Measurements from ENCODE around the gene ASB15. TPM values are rescaled to one million over a fixed set of nuclear protein-coding genes. Genes with fewer than 3 reads are reported as not detected.

The ASB15 gene
- total and polyA plus RNA-seq, 2 of the 8 experiments (the other 6 are each of a cell fraction or from before 2014, with no cell fraction given), result not detected

GRCh38 chr7:123679614-123680013, 78.0 kb downstream of the ASB15 start:
- H2AFZ ChIP-seq (ENCODE audit: low read length), result no peak overlapping the region
- H3K4me1 ChIP-seq (replicated peaks in 1 of 4; ENCODE audit: control insufficient read depth in 3 of 4, insufficient read depth in 4 of 4, low read length in 3 of 4), result no peaks in the 10 kb centered on the region
- no peak overlapping the region for H3K14ac ChIP-seq (ENCODE audit: insufficient read length)
- FAIRE-seq (no peak), DNase-seq (ENCODE audit: low read depth in 1 of 2, low spot score in 2 of 2) (no peak)
- H3K23me2 ChIP-seq (ENCODE audit: low read depth, low read length), result no peaks in the 10 kb centered on the region
- no peak overlapping the region for H2BK20ac ChIP-seq (ENCODE audit: low read length)
- H3K27me3 ChIP-seq (replicated peaks in 1 of 4; ENCODE audit: control insufficient read depth in 3 of 4, extremely low read depth in 1 of 4, insufficient read depth in 3 of 4, low read length in 3 of 4), result peaks cover 0 to 1% (median 0%) of the 10 kb centered on the region in 4 experiments; a peak in 1 of 7 replicates
- ChIA-PET POLR2A (ENCODE audit: partially characterized antibody) (interaction anchor here (0.8 to 1.2 kb wide), 2 partner anchors 10 to 12 kb away, joined by 3 to 4 read pairs; no protein-coding TSS in a partner anchor), CTCF (ENCODE audit: partially characterized antibody) (interaction anchor here (0.6 to 1.1 kb wide), 3 partner anchors 47 to 282 kb away, joined by 3 to 4 read pairs (median 3); no protein-coding TSS in a partner anchor)
- 96% methylated on average over 3 of the region's 3 CpGs; no CpG with 5 or more reads in 1 of the 2 experiments for WGBS, 2 experiments (ENCODE audit: extremely low coverage in 1 of 2, insufficient coverage in 1 of 2, insufficient read length in 1 of 2, insufficient replicate concordance in 2 of 2, low coverage in 1 of 2, low lambda C conversion rate in 2 of 2, missing lambda C conversion rate in 1 of 2)
- H4K5ac ChIP-seq (ENCODE audit: insufficient read length, low read depth, low read length), result no peak overlapping the region
- no peak overlapping the region for H2BK12ac ChIP-seq (ENCODE audit: low read depth, low read length)
- no peak overlapping the region for H3K23ac ChIP-seq (ENCODE audit: insufficient read length)
- H3K4ac ChIP-seq (replicated peaks; ENCODE audit: insufficient read length, low read depth, low read length), result no peak overlapping the region
- H4K91ac ChIP-seq (replicated peaks; ENCODE audit: insufficient read length, low read length), result no peak overlapping the region
- no peak overlapping the region for H2BK5ac ChIP-seq (ENCODE audit: low read depth, low read length)
- H2BK15ac ChIP-seq (ENCODE audit: low read length), result no peak overlapping the region
- no peaks in the 10 kb centered on the region for H4K20me1 ChIP-seq (replicated peaks in 1 of 2; ENCODE audit: control insufficient read depth in 1 of 2, insufficient read depth in 2 of 2, low read length in 2 of 2)
- no peak overlapping the region for H3K27ac ChIP-seq (ENCODE audit: low read depth, low read length)
- H3K79me1 ChIP-seq (ENCODE audit: low read depth, low read length), result no peaks in the 10 kb centered on the region
- no peak overlapping the region for H2AK5ac ChIP-seq (ENCODE audit: low read depth, low read length)
- H3K4me3 ChIP-seq (ENCODE audit: extremely low read depth in 1 of 4, insufficient read depth in 2 of 4, low read depth in 3 of 4, low read length in 4 of 4), result no peak overlapping the region
- H3K4me2 ChIP-seq (ENCODE audit: insufficient read depth in 1 of 2, low read depth in 2 of 2, low read length in 2 of 2), result no peak overlapping the region
- H3K36me3 ChIP-seq (ENCODE audit: control insufficient read depth in 2 of 4, insufficient read depth in 4 of 4, low read length in 3 of 4), result peaks cover 0 to 23% (median 4%) of the 10 kb centered on the region in 4 experiments; a peak in 3 of 8 replicates
- no peak overlapping the region for H3K18ac ChIP-seq (ENCODE audit: extremely low read depth, low read length)
- no peak overlapping the region for H3K56ac ChIP-seq (replicated peaks; ENCODE audit: insufficient read length, low read depth, low read length)
- no peak overlapping the region for H2BK120ac ChIP-seq (replicated peaks; ENCODE audit: low read depth, low read length)
- no peak overlapping the region for H4K8ac ChIP-seq (ENCODE audit: extremely low read depth, insufficient read depth, low read length)
- H3K9me3 ChIP-seq (ENCODE audit: insufficient read depth in 2 of 2, low read depth in 1 of 2, low read length in 1 of 2), result no peaks in the 10 kb centered on the region
- H3K79me2 ChIP-seq (ENCODE audit: control insufficient read depth in 1 of 2, insufficient read depth in 2 of 2, low read length in 2 of 2), result no peaks in the 10 kb centered on the region
- H3K9ac ChIP-seq (replicated peaks in 1 of 4; ENCODE audit: extremely low read depth in 1 of 4, low read depth in 3 of 4, low read length in 3 of 4), result no peak overlapping the region
- no peak for TF ChIP-seq ASH2L (IDR thresholded peaks at IDR 0.05; ENCODE audit: low read length)
- TF ChIP-seq FOSL1 (IDR thresholded peaks at IDR 0.05; ENCODE audit: insufficient read depth, low read depth, low read length), result no peak
- TF ChIP-seq BCL11A (IDR thresholded peaks at IDR 0.05; ENCODE audit: low read depth in 2 of 2, low read length in 2 of 2), result no peak
- TF ChIP-seq RAD21 (IDR thresholded peaks at IDR 0.05 in 1 of 2, conservative IDR thresholded peaks at IDR 0.05 in 1 of 2; ENCODE audit: low read depth in 2 of 2, low read length in 2 of 2), result no peak
- no peak for TF ChIP-seq RXRA (IDR thresholded peaks at IDR 0.05; ENCODE audit: insufficient read depth, low read depth, low read length)
- TF ChIP-seq TAF1 (IDR thresholded peaks at IDR 0.05; ENCODE audit: low read depth, low read length), result no peak
- no peak for TF ChIP-seq GABPA (IDR thresholded peaks at IDR 0.05; ENCODE audit: borderline replicate concordance, insufficient read depth, low read length)
- no peak for TF ChIP-seq ZNF274 (IDR thresholded peaks at IDR 0.05; ENCODE audit: borderline replicate concordance, extremely low read depth, low read length)
- TF ChIP-seq SP2 (IDR thresholded peaks at IDR 0.05; ENCODE audit: low read length), result no peak
- TF ChIP-seq PHF8 (conservative IDR thresholded peaks at IDR 0.05; ENCODE audit: low read depth, low read length), result no peak
- TF ChIP-seq SP1 (IDR thresholded peaks at IDR 0.05; ENCODE audit: low read depth, low read length), result no peak
- TF ChIP-seq RNF2 (IDR thresholded peaks at IDR 0.05; ENCODE audit: borderline replicate concordance, low read depth, low read length, missing control alignments, poor library complexity, severe bottlenecking), result no peak
- TF ChIP-seq RBBP5 (IDR thresholded peaks at IDR 0.05; ENCODE audit: borderline replicate concordance, low read depth, low read length), result no peak
- TF ChIP-seq SP4 (IDR thresholded peaks at IDR 0.05; ENCODE audit: low read length), result no peak
